ENCODE measurements around the gene DRAXIN.

DRAXIN gene

DNA sequence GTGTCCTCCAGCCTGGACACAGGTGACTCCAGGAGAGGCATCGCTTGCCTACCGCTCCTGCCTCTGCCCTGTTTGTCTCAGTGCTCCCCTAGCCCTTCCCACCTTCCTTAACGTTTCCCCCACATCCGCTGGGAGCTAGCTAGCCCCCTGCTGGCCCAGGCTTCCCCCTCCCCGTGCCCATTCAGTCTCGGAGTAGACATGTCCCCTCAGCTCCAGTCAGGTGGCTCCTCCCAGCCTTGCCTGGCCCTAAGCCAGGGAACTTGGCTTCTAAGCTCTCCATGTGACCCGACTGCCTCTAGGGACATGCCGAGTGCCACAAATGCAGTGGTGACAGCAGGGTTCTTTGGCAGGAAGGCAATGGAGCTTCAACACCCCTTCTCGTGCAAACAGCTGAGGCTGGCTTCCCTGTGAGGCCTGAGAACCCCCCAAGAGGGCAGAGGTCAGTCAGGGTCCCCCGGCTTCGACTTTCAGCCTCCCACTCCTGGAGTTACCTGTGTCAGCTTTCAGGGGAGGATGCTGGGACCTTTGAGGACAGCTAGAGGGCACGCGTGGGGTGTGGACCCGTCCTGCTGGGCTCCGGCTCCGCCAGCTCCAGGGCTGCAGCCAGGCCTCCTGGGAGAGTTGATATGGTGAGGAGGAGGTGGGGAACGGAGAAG, 16.2 kb downstream of the DRAXIN start:
- peak in 19 of 58 donors; percentile 3 to 47 (median 20) for DNase-seq

DNA sequence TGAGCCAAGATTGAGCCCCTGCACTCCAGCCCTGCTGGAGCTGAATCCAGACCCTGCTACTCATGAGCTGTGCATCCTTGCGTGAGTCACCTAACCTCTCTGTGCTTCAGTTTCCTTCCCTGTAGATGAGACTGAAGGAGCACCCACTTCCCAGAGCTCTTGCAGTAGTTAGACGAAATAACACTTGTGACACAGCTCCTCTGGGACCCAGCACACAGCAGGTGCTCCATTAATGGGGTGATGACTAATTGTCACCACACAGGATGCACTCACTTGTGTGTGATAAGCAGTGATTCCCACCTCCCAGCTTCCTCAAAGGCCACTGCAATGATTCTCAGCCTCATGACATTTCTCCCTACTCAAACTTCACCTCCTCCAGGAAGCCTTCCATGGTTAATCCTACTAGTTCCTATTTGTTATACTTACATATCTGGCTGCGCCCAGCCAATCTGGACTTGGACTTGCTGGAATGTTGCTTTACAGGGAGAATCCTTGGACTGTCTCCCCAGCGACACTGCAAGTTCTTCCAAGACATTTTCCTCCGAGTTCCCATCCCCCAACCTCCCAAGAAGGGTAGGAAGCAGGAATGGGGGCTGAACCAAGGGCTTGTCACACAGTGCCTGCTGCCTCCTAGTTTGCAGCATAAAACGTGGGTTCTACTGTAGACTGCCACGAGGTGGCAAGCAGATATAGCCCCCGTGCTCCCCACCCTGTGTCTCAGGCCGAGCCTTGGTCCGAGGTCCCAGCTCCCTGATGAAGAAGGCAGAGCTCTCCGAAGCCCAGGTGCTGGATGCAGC, 17.2 kb downstream of the DRAXIN start:
- DNase-seq = no peak

DNA sequence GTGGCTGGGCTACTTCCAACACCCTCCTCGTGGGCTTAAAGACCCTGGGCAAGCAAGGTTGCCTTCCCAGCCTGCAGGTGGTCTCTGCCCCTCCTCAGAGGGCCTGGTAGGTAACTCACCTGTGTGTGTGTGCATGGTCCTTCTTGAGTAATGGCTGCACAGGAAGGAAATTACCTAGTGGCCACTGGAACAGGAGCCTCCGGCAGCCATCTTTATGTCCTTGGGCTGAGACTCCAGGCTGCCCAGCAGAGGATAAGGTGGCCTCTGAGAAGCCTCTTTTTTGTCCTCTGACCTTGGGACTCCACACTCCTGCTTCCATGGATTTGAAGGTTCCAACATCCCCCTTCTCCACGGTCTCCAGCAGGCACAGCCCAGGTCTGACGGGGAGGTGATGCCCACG, 20.0 kb downstream of the DRAXIN start:
- no peak for DNase-seq

DNA sequence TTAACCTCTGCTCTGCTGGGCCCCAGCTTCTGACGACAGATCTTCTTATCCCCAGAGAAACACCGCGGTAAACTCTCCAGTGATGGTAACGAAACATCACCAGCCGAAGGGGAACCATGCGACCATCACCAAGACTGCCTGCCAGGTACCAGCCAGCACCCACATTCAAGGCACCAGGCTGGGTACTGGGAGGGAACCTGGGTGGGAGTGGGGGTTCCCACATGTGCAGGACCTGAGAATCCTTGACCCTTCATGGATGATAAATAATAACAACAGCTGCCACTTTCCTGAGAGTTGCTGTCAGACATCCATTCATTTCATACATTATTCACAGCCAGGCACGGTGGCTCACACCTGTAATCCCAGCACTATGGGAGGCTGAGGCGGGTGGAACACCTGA, 20.8 kb downstream of the DRAXIN start:
- DNase-seq = no peak

DNA sequence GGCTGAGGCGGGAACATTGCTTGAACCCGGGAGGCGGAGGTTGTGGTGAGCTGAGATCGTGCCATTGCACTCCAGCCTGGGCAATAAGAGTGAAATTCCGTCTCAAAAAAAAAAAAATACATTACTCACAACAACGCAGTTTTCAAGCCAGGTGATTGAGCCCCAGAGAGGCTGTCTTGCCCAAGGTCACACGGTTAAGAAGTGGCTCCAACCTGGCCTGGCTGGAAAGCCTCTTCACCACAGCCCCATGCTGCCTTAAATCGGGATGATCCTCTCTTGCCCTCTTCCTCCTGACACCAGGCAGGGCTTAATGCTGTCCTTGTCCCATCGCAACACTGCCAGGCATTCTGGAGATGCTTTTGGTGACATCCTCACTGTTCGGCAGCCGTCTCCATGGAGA, 21.6 kb downstream of the DRAXIN start:
- DNase-seq = no peak

DNA sequence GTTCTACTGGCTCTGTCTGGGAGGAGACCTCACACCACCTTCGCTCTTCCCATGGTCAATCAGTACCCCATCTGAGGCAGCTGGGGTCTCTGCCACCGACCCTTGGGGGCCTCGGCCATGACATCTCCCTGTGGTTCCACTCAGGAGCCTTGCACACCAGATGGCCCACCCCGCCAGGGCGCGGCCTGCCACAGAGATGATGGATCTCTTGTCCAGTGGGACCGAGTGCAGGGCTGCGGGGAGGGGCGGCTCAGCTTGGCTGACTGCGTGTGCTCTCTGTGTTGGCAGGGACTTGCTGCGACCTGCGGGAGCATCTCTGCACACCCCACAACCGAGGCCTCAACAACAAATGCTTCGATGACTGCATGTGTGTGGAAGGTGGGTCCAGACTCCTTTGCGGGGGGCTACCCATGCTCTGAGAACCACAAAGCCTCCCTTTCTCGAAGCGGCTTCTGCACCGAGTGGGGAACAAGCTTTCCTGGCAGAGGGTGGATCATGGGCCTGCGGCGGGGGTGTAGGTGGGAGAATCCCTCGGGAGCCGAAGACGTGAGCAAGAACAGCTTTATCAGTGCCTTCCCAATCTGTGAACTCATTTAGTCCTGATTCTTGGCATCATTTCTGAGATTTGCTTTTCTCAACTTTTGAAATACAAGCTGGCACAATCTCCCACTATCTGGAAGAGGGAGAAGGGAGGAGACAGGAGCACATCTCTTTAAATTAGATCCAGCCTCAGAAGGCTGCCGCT, 23.5 kb downstream of the DRAXIN start:
- peak in 22 of 58 donors; percentile 16 to 75 (median 34) for DNase-seq

DNA sequence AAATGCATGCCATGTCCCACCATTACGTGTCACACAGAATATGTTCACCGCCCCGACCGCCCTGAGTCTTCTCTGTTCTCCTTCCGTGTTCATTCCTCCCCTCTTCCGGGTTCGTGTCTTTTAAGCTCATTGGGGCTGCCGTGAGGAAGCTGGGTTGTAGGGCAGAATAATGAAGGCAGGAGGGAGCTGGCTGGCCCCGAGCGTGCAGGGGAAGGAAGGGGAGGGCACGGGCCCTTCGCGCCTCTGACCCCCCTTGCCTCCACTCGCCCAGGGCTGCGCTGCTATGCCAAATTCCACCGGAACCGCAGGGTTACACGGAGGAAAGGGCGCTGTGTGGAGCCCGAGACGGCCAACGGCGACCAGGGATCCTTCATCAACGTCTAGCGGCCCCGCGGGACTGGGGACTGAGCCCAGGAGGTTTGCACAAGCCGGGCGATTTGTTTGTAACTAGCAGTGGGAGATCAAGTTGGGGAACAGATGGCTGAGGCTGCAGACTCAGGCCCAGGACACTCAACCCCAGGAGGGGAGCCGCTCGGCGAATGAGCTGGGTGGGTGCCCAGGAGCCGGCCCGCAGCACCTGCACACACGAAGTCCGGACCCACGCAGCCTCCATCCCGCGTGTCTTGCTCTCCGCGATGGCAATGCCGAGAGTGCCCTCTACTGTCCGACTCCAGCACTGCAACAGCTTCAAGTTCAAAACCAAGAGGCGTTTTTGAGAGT, 28.0 kb downstream of the DRAXIN start:
- DNase-seq = peak in 56 of 58 donors; percentile 20 to 94 (median 68)

DNA sequence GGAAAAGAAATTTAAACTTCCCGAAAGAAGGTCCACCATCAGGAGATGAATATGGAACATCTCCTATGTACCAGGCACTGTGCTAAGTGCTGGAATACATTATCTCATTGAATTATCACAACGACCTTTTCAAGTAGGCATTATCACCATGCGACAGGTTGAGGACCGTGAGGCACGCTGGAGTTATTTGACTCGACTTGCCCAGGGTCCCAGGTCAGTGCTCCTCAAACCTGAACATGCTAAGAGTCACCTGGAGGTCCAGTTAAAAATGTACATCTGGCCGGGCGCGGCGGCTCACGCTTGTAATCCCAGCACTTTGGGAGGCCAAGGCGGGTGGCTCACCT, 28.5 kb downstream of the DRAXIN start:
- DNase-seq = no peak

DNA sequence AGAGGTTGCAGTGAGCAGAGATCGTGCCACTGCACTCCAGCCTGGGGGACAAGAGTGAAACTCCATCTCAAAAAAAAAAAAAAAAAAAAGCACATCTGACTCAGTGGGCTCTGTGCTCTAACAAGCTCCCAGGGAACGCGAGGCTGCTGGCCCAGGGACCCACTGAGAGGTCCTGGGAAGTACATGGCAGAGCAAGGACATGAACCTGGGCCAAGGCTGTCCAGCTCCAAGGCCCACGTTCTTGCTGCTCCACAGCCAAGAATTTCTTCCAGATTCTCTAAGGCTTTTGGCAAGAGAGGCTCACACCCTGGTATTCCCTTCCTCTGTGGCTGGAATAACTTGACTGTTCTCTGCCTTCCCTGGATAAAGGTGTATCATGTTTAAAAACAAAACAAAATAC, 29.0 kb downstream of the DRAXIN start:
- DNase-seq = peak in 29 of 58 donors; percentile 7 to 70 (median 27)

DNA sequence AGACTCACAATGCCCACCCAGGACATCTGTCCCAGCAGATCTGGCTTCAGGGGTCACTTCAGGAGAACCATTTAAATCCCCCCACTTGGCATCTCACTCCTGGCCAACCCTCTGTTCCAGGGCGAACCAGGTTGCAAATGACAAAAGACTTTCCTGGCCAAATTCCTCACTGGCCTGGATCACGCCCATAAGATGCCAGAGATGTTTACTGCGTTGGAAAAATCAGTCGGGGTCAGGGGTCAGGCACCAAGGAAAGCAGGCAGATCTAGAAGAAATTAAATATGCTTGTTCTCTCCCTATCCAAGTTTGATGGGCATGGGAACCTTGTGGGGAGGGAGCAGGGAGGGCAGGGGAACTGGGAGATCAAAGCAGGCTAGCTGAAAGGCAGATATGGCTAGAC, 29.8 kb downstream of the DRAXIN start:
- DNase-seq = no peak

DNA sequence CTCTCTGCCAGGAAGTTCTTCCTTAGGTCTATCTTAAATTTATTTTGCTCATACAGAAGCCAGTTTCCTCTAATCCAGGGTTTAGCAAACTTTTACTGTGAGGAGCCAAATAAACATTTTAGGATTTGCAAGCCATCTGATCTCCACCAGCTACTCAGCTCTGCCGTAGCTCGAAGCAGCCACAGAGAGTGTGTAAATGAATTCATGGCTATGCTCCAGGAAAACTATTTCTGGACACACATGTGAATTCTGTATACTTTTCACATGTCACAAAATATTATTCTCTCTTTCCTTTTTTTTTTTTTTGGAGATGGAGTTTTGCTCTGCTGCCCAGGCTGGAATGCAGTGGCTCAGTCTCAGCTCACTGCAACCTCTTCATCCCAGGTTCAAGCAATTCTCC, 31.0 kb downstream of the DRAXIN start:
- DNase-seq = no peak

DNA sequence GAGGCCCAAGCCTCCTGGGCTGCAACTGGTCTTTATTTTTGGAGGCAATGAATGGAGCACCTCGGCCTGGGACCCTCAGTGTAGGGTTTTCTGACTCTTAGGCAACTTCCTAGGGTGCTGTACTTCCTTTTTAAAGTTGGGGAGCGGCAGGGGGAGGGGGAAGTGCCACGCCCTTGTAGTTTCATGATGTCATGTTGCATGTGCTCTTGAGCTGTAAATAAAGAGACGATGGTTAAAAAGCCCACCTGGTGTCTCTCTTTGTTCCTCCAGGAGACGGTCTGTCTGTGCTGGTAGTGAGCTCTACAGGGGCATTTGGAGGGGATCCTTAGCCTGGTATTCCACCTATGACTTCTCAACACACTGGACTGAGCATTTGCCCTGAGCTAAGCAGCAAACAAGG, 34.1 kb downstream of the DRAXIN start:
- DNase-seq = no peak

DNA sequence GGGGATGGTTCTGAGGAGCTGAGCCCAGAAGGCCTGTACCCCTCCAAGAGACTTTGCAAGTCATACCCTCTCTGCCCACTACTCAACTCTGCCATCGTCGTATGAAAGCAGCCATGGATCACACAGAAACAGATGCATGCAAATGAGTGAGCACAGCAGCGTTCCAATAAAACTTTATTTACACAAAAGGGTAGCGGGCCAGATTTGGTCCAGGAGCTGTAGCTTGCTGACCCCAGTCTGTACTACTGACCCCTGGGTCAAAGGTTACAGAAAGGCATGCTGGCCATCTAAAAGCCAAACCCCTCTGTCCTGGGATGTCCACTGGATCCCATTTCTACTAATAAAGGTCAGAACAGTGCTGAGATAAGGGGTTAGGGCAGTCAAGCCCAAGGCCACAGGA, 35.6 kb downstream of the DRAXIN start:
- DNase-seq = no peak

DNA sequence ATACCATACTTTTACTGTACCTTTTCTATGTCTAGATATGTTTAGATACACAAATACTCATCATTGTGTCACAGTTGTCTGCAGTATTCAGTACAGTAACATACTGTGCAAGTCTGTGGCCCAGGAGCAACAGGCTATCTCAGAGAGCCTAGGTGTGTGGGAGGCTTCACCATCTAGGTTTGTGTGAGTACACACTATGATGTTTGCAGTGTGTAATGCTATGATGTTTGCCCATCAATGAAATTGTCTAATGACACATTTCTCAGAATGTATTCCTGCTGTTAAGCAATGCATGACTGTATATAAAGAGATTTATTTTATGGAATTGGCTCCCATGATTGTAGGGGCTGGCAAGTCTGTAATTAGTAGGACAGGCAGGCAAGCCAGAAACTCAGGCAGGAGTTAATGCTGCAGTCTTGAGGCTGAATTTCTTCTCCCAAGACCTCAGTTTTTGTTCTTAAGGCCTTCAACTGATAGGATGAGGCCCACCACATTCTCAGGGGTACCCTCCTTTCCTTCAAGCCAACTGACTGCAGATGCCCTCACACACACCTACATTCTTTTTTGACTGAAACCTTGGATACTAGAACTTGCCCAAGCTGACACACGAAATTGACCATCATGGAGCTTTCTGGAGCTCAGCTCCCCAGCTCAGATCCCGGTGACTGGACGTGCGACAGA, 36.8 kb downstream of the DRAXIN start:
- no peak for DNase-seq

DNA sequence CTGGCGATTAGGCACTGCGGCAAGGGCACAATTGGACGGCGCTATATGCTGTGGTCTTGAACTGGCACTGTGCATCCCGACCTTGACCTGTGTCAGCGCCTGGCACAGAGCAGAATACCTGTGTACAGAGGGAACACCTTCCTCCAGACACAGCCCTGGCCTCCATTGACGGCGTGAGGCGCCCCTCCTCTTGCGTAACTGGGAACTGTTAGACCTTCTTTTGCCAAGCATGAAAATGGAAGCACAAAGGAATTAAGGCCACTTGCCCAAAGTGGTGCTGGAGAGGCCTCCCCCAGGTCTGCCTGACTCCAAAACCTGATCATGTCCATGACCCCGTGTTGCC, 37.6 kb downstream of the DRAXIN start:
- no peak for DNase-seq

DNA sequence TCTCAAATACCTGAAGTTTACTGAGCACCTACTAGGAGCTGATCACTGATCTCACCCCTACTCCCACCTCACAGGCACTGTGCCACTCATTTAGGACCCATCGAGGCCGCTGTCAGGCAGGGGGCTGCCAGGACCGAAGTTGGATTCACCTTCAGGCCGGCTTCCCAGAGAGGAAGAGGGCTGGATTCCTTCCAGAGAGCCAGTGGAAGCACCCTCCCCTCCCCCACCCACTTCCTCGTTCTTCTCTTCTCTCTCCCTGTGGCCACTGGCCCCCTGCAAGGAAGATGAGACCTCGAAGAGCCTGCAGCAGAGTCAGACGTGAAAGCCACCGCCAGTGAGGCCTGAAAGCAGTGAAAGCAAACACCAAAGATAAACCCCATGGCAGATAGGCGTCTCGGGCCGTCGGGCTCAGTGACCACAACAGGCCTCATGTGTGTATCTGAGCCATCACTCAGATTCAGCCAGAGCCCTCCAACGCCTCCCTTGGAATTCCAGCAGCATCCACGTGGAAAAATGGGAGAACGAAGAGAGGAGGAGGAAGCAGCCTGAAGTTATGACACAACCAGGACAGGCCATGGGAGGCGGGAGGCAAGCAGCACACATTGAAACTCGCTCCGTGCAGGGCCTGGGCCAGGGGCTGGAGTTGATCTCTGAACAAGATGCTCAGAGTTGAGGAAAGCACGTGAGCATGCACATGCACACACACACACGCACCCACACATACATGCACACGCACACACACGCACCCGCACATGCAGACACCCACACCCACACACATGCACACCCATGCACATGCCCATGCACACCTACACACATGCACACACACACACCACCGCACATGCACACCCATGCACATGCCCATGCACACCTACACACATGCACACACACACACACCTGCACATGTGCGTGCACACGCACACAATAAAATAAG, 38.3 kb downstream of the DRAXIN start:
- no peak for DNase-seq

DNA sequence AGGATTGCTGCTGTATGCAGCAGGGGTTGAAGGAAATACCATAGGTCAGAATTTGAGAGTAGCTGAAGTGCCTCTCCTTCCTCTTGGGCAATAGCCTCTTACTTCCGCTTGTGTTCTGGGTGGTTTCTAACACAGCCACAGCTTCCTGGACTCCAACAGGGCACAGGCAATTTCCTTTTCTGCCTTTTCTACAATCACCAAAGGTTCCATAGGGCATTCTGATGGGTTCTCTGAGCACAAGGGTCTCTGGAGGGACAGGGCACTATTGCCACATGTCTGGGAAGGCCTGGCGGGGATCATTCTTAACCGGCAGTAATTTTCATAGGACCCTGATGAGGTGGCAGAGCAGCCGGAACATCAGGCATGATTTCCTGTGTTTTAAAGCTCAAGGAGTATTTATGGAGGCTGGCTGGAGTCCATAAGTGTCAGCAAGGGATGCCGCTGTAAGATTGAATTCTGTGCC, 39.0 kb downstream of the DRAXIN start:
- peak in 2 of 58 donors; percentile 9 to 28 for DNase-seq

DNA sequence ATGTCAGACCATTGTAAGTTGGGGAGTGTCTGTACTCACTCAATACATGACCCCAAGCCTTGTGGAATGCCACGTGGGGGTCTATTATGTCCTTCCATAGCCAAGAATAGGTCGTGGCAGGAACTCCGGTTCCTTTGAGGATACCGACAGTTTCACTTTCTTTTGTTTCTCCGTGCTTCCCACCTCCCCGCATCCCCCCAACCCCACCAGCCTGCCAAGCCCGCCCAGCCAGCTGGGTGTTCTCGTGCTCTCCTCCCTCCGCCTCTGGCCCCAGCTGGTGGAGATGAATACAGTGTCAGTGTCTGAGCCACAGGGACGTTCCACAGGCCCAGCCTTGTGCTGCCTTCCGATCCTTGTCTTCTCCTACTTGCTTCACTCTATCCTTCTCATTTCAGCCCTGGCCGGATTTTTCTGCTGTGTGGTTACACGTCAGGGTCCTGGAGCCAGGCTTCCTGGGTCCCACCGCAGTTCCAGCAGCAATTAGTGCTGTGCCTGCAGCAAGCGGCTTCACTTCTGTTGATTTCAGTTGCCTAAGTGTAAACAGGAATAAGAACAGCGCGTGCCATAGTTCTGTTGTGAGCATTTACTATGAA, 40.3 kb downstream of the DRAXIN start:
- DNase-seq = peak in 56 of 58 donors; percentile 19 to 91 (median 72)

DNA sequence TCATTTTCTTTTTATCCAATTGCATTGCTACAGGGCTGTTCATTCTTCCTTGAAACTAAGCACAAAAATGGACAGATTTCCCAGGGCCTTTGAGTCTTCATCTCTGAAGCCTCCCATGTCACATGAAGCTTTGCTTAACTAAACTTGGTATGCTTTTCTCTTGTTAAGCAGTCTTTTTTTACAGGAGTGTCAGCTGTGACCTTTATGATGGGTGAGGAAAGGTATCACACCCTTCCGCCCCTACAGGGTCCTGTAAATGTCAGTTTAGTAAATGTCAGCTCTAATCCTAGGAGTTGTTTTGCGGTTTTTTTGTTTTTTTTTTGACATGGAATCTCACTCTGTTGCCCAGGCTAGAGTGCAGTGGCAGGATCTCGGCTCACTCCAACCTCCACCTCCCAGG, 41.8 kb downstream of the DRAXIN start:
- DNase-seq = no peak

DNA sequence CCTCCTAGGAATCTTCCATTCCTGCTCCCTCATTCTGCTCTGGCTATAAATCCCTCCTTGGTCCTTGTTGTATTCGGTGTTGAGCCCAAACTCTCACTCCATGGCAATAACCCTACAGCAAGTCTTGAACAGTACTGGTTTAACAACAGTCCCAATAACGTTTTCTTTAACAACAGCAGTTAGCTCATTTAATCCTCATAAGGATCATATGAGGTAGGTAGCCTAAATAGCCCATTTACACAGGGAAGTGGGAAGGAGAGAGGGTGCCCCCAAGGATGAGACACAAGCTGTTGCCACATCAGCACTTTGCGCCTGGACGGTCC, 44.0 kb downstream of the DRAXIN start:
- no peak for DNase-seq
